Bone marrow (tissue), 2 donors: ENCODE results near the gene ARHGAP22.

Experiments used
- DNase-seq, 2 donors: peaks; one replicate each; lab custom pipeline; 2025; lab: John Stamatoyannopoulos, UW

The ARHGAP22 gene

GRCh38 chr10:48478980-48479811, 125.7 kb downstream of the ARHGAP22 start:
- DNase-seq: peak in 1 of 2 donors; percentile 26

- no peak for DNase-seq
These were observed 126.4 kb downstream of the ARHGAP22 start for GRCh38 chr10:48478469-48478868.

- no peak for DNase-seq
These were observed 127.3 kb downstream of the ARHGAP22 start for GRCh38 chr10:48477616-48478015.

GRCh38 chr10:48477141-48477540, 127.7 kb downstream of the ARHGAP22 start:
- DNase-seq: no peak

- peak in 1 of 2 donors; percentile 4 for DNase-seq
These were observed 128.4 kb downstream of the ARHGAP22 start for GRCh38 chr10:48476279-48476982.

GRCh38 chr10:48475943-48476278, 129.0 kb downstream of the ARHGAP22 start:
- no peak for DNase-seq

GRCh38 chr10:48474765-48475365, 130.0 kb downstream of the ARHGAP22 start:
- DNase-seq: peak in 1 of 2 donors; percentile 46

GRCh38 chr10:48473704-48474103, 131.2 kb downstream of the ARHGAP22 start:
- no peak for DNase-seq

GRCh38 chr10:48472501-48473069, 132.3 kb downstream of the ARHGAP22 start:
- DNase-seq: peak in 1 of 2 donors; percentile 54

GRCh38 chr10:48470893-48471805, 133.7 kb downstream of the ARHGAP22 start:
- DNase-seq: no peak

- peak in 1 of 2 donors; percentile 91 for DNase-seq
These were observed 134.6 kb downstream of the ARHGAP22 start for GRCh38 chr10:48470115-48470892.

GRCh38 chr10:48469516-48470020, 135.3 kb downstream of the ARHGAP22 start:
- peak in 1 of 2 donors; percentile 23 for DNase-seq

- DNase-seq: peak in 1 of 2 donors; percentile 5
These were observed 135.9 kb downstream of the ARHGAP22 start for GRCh38 chr10:48468866-48469511.

GRCh38 chr10:48468130-48468790, 136.6 kb downstream of the ARHGAP22 start:
- no peak for DNase-seq

- no peak for DNase-seq
These were observed 137.2 kb downstream of the ARHGAP22 start for GRCh38 chr10:48467669-48468068.

- no peak for DNase-seq
These were observed 138.1 kb downstream of the ARHGAP22 start for GRCh38 chr10:48466611-48467240.

- no peak for DNase-seq
These were observed 138.9 kb downstream of the ARHGAP22 start for GRCh38 chr10:48465860-48466521.
